HepG2 (cell line): ENCODE data around the gene DCUN1D3.
A peak's percentile ranks its signal among the peaks of the same experiment; 100 is the strongest.

ENCODE experiments used
- CHD2 ChIP-seq: IDR thresholded peaks from 2 replicates; pipeline ENCODE4 v1.6.1; 2011; ENCODE audit warnings: low read depth, low read length, improper control_type of control experiment
- GZF1 ChIP-seq: sonication (generic); formaldehyde crosslinking; IDR thresholded peaks from 2 replicates; pipeline ENCODE4 v1.5.1; 2020; ENCODE audit warnings: mild to moderate bottlenecking, missing genetic modification reagents
- KLF9 ChIP-seq: IDR thresholded peaks from 2 replicates; pipeline ENCODE4 v1.6.1; 2016; ENCODE audit warnings: low read depth
- POLR2A ChIP-seq, 2 experiments: IDR thresholded peaks; 2 replicates each; pipeline ENCODE4 v1.6.1; 2011; ENCODE audit warnings: low read depth in 2 of 2, low read length in 2 of 2, mild to moderate bottlenecking in 1 of 2, moderate library complexity in 1 of 2; ENCODE audit not compliant: insufficient read depth in 1 of 2
- POLR2G ChIP-seq: fragments of 200-400 bp; formaldehyde crosslinking; IDR thresholded peaks from 2 replicates; pipeline ENCODE4 v1.6.1; 2018; ENCODE audit warnings: mild to moderate bottlenecking, low read depth, low read length, moderate library complexity
- TF ChIP-seq, protein P1 (sequence below): sonication (generic); formaldehyde crosslinking; conservative IDR thresholded peaks from 2 replicates; pipeline ENCODE4 v1.8.0; 2022; ENCODE audit warnings: low read depth, missing genetic modification reagents
- TF ChIP-seq, protein P2 (sequence below): IDR thresholded peaks from 2 replicates; pipeline ENCODE4 v1.6.1; 2012; ENCODE audit warnings: low read depth, low read length, improper control_type of control experiment
- TF ChIP-seq, protein P3 (sequence below): sonication (generic); formaldehyde crosslinking; IDR thresholded peaks from 2 replicates; pipeline ENCODE4 v1.5.0; 2020; ENCODE audit warnings: mild to moderate bottlenecking, missing genetic modification reagents, moderate library complexity

DNA sequence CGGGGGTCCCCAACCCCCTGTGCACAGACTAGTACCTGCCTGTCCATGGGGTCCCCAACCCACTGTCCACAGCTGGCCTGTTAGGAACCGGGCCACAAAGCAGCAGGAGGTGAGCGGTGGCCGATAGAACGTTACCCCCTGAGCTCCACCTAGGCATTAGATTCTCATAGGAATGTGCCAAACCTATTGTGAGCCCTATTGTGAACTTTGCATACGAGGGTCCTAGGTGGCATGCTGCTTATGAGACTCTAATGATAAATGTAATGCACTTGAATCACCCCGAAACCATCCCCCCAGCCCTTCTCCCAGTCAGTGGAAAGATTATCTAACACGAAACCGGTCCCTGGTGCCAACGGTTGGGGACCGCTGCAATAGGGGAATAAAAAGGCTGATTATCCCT is 92.3 kb downstream of the DCUN1D3 start:
- TF ChIP-seq, protein P1, sequence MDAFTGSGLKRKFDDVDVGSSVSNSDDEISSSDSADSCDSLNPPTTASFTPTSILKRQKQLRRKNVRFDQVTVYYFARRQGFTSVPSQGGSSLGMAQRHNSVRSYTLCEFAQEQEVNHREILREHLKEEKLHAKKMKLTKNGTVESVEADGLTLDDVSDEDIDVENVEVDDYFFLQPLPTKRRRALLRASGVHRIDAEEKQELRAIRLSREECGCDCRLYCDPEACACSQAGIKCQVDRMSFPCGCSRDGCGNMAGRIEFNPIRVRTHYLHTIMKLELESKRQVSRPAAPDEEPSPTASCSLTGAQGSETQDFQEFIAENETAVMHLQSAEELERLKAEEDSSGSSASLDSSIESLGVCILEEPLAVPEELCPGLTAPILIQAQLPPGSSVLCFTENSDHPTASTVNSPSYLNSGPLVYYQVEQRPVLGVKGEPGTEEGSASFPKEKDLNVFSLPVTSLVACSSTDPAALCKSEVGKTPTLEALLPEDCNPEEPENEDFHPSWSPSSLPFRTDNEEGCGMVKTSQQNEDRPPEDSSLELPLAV (CRISPR knock-in tag), result no peak
- TF ChIP-seq POLR2G, result no peak
- peak in 1 of 2 experiments; percentile 19; a peak in 1 of 4 replicates for TF ChIP-seq POLR2A (IDR thresholded peaks at IDR 0.05; ENCODE audit: insufficient read depth in 1 of 2, low read depth in 2 of 2, low read length in 2 of 2)
- TF ChIP-seq, protein P2, sequence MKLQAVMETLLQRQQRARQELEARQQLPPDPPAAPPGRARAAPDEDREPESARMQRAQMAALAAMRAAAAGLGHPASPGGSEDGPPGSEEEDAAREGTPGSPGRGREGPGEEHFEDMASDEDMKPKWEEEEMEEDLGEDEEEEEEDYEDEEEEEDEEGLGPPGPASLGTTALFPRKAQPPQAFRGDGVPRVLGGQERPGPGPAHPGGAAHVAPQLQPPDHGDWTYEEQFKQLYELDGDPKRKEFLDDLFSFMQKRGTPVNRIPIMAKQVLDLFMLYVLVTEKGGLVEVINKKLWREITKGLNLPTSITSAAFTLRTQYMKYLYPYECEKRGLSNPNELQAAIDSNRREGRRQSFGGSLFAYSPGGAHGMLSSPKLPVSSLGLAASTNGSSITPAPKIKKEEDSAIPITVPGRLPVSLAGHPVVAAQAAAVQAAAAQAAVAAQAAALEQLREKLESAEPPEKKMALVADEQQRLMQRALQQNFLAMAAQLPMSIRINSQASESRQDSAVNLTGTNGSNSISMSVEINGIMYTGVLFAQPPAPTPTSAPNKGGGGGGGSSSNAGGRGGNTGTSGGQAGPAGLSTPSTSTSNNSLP, result no peak
- TF ChIP-seq, protein P3, sequence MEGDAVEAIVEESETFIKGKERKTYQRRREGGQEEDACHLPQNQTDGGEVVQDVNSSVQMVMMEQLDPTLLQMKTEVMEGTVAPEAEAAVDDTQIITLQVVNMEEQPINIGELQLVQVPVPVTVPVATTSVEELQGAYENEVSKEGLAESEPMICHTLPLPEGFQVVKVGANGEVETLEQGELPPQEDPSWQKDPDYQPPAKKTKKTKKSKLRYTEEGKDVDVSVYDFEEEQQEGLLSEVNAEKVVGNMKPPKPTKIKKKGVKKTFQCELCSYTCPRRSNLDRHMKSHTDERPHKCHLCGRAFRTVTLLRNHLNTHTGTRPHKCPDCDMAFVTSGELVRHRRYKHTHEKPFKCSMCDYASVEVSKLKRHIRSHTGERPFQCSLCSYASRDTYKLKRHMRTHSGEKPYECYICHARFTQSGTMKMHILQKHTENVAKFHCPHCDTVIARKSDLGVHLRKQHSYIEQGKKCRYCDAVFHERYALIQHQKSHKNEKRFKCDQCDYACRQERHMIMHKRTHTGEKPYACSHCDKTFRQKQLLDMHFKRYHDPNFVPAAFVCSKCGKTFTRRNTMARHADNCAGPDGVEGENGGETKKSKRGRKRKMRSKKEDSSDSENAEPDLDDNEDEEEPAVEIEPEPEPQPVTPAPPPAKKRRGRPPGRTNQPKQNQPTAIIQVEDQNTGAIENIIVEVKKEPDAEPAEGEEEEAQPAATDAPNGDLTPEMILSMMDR, result no peak
- TF ChIP-seq KLF9 (CRISPR knock-in tag), result no peak
- no peak for TF ChIP-seq CHD2
- TF ChIP-seq GZF1, result no peak
